ENCODE data around the gene GPR137B.

Gene GPR137B

GRCh38 chr1:236117710-236118109 lies 24.6 kb upstream of the GPR137B start:
- Histone ChIP-seq H3K4me3 (ENCODE audit: low read depth, low read length) (no peak overlapping the region), H3K36me3 (ENCODE audit: control insufficient read depth in 2 of 2, insufficient read depth in 1 of 2, low read length in 2 of 2) (no peaks in the 10 kb centered on the region), H3K9me3 (ENCODE audit: control insufficient read depth, insufficient read depth, low read depth, low read length) (no peaks in the 10 kb centered on the region), H3K27ac (ENCODE audit: extremely low read depth, low read depth, low read length) (no peak overlapping the region), H3K4me1 (ENCODE audit: control insufficient read depth, insufficient read depth, low read length) (no peaks in the 10 kb centered on the region)
- CTCF ChIA-PET, result interaction anchor here (0.6 to 1.7 kb wide), 5 partner anchors 9 to 281 kb away, joined by 3 to 6 read pairs (median 4); no protein-coding TSS in a partner anchor
- TF ChIP-seq ZBTB17 (tag by site-specific recombination; IDR thresholded peaks at IDR 0.05), result no peak
- POLR2A ChIA-PET, result no interaction called here

- Histone ChIP-seq H3K4me3 (ENCODE audit: low read depth, low read length) (no peak overlapping the region), H3K4me1 (ENCODE audit: control insufficient read depth, insufficient read depth, low read length) (no peaks in the 10 kb centered on the region), H3K36me3 (ENCODE audit: control insufficient read depth in 2 of 2, insufficient read depth in 1 of 2, low read length in 2 of 2) (no peaks in the 10 kb centered on the region), H3K9me3 (ENCODE audit: control insufficient read depth, insufficient read depth, low read depth, low read length) (no peaks in the 10 kb centered on the region), H3K27ac (ENCODE audit: extremely low read depth, low read depth, low read length) (no peak overlapping the region)
- CTCF ChIA-PET, result no interaction called here
- no peak for TF ChIP-seq ZSCAN4 (tag by site-specific recombination; IDR thresholded peaks at IDR 0.05)
- TF ChIP-seq GLIS2 (tag by site-specific recombination; IDR thresholded peaks at IDR 0.05), result no peak
- no peak for TF ChIP-seq REPIN1 (tag by site-specific recombination; IDR thresholded peaks at IDR 0.05; ENCODE audit: low read depth)
- TF ChIP-seq TSHZ1 (tag by site-specific recombination; IDR thresholded peaks at IDR 0.05; ENCODE audit: borderline replicate concordance), result no peak
- TF ChIP-seq GLI4 (tag by site-specific recombination; IDR thresholded peaks at IDR 0.05), result no peak
- no peak for TF ChIP-seq ZNF488 (tag by site-specific recombination; IDR thresholded peaks at IDR 0.05)
- no peak for TF ChIP-seq ZFP69B (tag by site-specific recombination; IDR thresholded peaks at IDR 0.05)
- TF ChIP-seq ZNF514 (tag by site-specific recombination; IDR thresholded peaks at IDR 0.05), result no peak
- no peak for TF ChIP-seq ZNF416 (tag by site-specific recombination; IDR thresholded peaks at IDR 0.05)
- no peak for TF ChIP-seq ELK4 (IDR thresholded peaks at IDR 0.05; ENCODE audit: borderline replicate concordance, low read depth, low read length)
- no peak for TF ChIP-seq ZNF280D (tag by site-specific recombination; IDR thresholded peaks at IDR 0.05)
- TF ChIP-seq OVOL3 (tag by site-specific recombination; IDR thresholded peaks at IDR 0.05), result no peak
- no peak for TF ChIP-seq HOXC10 (CRISPR knock-in tag; IDR thresholded peaks at IDR 0.05)
- POLR2A ChIA-PET, result no interaction called here
These were observed 22.3 kb upstream of the GPR137B start for GRCh38 chr1:236119943-236120484.
